Activated B cell treated with CpG ODN at 0.5 μM for 24 hours (primary cell): ENCODE measurements around the gene LRCH4. TPM values are rescaled to one million over a fixed set of nuclear protein-coding genes. Genes with fewer than 3 reads are reported as not detected.

Experiments used
- ATAC-seq: fragments of 200-7000 bp; cut with Tn5 transposase; one replicate; pipeline ENCODE4 v1.10.0; 2021; ENCODE audit warnings: low read depth, mild to moderate bottlenecking, moderate library complexity
- CTCF ChIA-PET: fragments of 350-600 bp; sonication (Branson Sonifier 250); formaldehyde crosslinking; loops from one replicate; lab custom pipeline; 2021; ENCODE audit warnings: antibody characterized with exemption; lab: Charles Lee
- POLR2A ChIA-PET: fragments of 350-600 bp; sonication (Branson Sonifier 250); formaldehyde crosslinking; loops from one replicate; lab custom pipeline; 2021; ENCODE audit warnings: antibody characterized with exemption; lab: Charles Lee
- DNase-seq: peaks from one replicate; pipeline ENCODE4 v3.0.0; 2022
- H3K27ac Mint-ChIP-seq: one replicate; pipeline ENCODE4 v1.8.0; 2020; ENCODE audit warnings: mixed read lengths
- H3K27me3 Mint-ChIP-seq: one replicate; pipeline ENCODE4 v1.8.0; 2021; ENCODE audit warnings: mixed read lengths
- H3K36me3 Mint-ChIP-seq: one replicate; pipeline ENCODE4 v1.8.0; 2021; ENCODE audit warnings: low read depth, mixed read lengths
- H3K4me1 Mint-ChIP-seq: one replicate; pipeline ENCODE4 v1.8.0; 2021; ENCODE audit warnings: mixed read lengths
- H3K4me3 Mint-ChIP-seq: one replicate; pipeline ENCODE4 v1.8.0; 2020; ENCODE audit warnings: mild to moderate bottlenecking, mixed read lengths
- H3K9me3 Mint-ChIP-seq: one replicate; pipeline ENCODE4 v1.8.0; 2020; ENCODE audit warnings: mixed read lengths
- intact Hi-C: fragments of 100-400 bp; cut with micrococcal nuclease; formaldehyde crosslinking; loops from one replicate; pipeline ENCODE4 v1.15.1; 2024
- total RNA-seq: library from RNA; stranded (reverse); gene quantifications from 2 replicates; pipeline ENCODE4 v1.2.3, GENCODE V29; 2022
- TF ChIP-seq, protein P1 (sequence below): fragments of 200-600 bp; IDR thresholded peaks from one replicate; pipeline ENCODE4 v1.8.0; 2022; ENCODE audit warnings: antibody characterized with exemption, mild to moderate bottlenecking

The LRCH4 gene
- total RNA-seq, 1 donor from 2014 or later: 174 TPM

DNA sequence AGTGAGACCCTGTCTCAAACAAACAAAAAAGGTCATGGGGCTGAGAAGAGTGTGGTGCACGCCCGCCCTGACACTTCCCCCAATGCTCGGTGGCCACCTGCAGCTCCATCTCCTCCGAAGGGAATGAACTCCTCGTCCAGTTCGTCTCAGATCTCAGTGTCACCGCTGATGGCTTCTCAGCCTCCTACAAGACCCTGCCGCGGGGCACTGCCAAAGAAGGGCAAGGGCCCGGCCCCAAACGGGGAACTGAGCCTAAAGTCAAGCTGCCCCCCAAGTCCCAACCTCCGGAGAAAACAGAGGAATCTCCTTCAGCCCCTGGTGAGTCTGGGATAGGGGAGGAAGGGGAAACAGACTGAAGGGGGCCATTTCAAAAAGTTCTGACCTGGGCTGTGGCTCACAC is 20.4 kb upstream of the LRCH4 start:
- H3K27ac Mint-ChIP-seq: no peak overlapping the region
- no peaks in the 10 kb centered on the region for H3K27me3 Mint-ChIP-seq
- ATAC-seq: no peak
- POLR2A ChIA-PET: interaction anchor here (0.6 to 4.8 kb wide), 4 partner anchors 21 to 237 kb away, joined by 3 to 32 read pairs (median 4); partner anchors contain the start of genes FBXO24 and LRCH4
- H3K9me3 Mint-ChIP-seq: no peaks in the 10 kb centered on the region
- peaks cover 19% of the 10 kb centered on the region for H3K4me1 Mint-ChIP-seq
- CTCF ChIA-PET: no interaction called here
- TF ChIP-seq, protein P1, sequence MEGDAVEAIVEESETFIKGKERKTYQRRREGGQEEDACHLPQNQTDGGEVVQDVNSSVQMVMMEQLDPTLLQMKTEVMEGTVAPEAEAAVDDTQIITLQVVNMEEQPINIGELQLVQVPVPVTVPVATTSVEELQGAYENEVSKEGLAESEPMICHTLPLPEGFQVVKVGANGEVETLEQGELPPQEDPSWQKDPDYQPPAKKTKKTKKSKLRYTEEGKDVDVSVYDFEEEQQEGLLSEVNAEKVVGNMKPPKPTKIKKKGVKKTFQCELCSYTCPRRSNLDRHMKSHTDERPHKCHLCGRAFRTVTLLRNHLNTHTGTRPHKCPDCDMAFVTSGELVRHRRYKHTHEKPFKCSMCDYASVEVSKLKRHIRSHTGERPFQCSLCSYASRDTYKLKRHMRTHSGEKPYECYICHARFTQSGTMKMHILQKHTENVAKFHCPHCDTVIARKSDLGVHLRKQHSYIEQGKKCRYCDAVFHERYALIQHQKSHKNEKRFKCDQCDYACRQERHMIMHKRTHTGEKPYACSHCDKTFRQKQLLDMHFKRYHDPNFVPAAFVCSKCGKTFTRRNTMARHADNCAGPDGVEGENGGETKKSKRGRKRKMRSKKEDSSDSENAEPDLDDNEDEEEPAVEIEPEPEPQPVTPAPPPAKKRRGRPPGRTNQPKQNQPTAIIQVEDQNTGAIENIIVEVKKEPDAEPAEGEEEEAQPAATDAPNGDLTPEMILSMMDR: no peak
- DNase-seq: no peak
- no peaks in the 10 kb centered on the region for H3K36me3 Mint-ChIP-seq
- intact Hi-C loops: no loop called here
- no peak overlapping the region for H3K4me3 Mint-ChIP-seq

DNA sequence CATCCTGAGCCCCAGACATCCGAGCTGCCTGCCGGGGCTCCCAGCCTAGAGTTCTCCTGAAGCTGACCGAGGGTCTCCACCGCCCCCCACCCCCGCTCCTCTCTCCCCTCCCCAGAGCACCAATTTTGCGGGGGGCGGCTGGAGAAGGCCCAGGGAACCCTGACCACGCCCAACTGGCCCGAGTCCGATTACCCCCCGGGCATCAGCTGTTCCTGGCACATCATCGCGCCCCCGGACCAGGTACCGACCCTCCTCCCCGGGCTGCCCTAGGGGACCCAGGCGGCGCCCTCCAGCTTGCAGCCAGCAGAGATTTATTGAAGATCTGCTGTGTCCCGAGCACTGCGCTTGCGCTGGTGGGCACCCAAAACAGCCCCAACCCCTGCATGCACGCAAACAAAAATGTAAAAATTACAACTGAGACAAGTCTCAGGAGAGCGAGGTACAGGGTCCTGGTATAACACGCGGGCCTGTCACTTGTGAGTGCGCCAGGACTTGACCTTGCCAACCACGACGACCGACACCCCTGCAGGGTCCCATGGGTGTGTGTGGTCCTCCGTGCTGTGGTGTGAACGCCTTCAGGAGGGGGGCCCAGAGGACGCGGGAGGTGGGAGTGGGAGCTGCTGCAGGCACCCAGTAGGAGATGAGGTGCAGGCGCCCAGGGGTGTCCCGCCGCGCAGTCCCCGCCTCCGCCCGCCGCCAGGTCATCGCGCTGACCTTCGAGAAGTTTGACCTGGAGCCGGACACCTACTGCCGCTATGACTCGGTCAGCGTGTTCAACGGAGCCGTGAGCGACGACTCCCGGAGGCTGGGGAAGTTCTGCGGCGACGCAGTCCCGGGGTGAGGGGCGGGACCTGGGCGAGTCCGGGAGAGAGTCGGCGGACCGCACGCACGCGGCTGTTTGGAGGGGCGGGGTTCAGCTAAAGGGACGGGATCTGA is 19.3 kb upstream of the LRCH4 start:
- H3K9me3 Mint-ChIP-seq: no peaks in the 10 kb centered on the region
- TF ChIP-seq, protein P1: no peak
- intact Hi-C loops: loop anchor here (1.0 to 2.0 kb wide), 8 partner anchors 19 to 247 kb away; partner anchors contain the start of genes FBXO24, GNB2, LRCH4 and SLC12A9
- H3K4me3 Mint-ChIP-seq: peak overlapping the region; percentile 85
- DNase-seq (peak; percentile 30), ATAC-seq (peak; percentile 14)
- ChIA-PET CTCF (interaction anchor here (0.7 to 1.2 kb wide), 4 partner anchors 19 to 73 kb away, joined by 3 to 4 read pairs (median 4); partner anchors contain the start of genes FBXO24 and LRCH4), POLR2A (interaction anchor here (0.5 to 4.8 kb wide), 5 partner anchors 20 to 237 kb away, joined by 4 to 32 read pairs (median 5); partner anchors contain the start of genes FBXO24 and LRCH4)
- no peaks in the 10 kb centered on the region for H3K27me3 Mint-ChIP-seq
- no peaks in the 10 kb centered on the region for H3K36me3 Mint-ChIP-seq
- H3K27ac Mint-ChIP-seq: no peak overlapping the region
- peaks cover 19% of the 10 kb centered on the region for H3K4me1 Mint-ChIP-seq

DNA sequence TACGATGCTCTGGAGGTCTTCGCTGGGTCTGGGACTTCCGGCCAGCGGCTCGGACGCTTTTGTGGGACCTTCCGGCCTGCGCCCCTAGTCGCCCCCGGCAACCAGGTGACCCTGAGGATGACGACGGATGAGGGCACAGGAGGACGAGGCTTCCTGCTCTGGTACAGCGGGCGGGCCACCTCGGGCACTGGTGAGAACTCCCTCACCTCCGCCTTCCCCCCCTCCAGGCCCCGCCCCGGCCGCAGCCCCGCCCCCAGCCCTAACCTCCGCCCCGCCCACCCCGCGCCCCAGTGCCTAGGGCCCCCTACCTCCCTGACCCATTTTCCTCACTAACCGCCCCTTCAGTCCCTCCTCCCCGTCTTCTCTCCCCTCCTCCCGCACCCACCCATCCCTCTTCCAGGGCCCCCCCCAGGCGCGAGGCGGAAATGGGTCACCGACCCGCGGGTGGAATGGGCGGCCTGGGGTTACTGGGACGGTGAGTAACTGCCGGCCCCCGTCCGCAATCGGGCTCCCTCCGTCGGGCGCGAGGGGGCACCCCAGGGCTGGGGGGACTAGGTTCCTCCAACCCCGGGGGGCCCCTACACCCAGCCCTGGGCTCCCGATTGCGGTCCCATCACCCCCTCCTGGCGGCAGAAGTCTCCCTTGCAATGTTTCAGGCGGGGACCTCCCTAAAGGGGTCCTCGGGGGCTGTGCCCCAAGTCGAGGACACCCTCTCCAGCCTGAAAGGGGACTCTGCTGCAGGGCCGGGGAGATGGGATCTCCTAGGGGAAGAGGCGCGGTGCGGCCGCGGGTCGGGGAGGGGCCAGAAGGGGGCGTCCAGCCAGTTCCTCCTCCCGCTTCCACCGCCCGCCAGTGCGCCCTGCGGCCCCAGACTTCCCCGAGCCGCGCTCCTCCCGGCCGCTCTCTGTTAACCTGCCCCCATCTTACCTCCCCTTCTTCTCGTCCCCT is 18.4 kb upstream of the LRCH4 start:
- intact Hi-C loops: loop anchor here (1.0 to 2.0 kb wide), 8 partner anchors 18 to 248 kb away; partner anchors contain the start of genes FBXO24, GNB2, LRCH4 and SLC12A9
- Mint-ChIP-seq H3K4me1 (peaks cover 19% of the 10 kb centered on the region), H3K36me3 (no peaks in the 10 kb centered on the region), H3K9me3 (no peaks in the 10 kb centered on the region), H3K27me3 (no peaks in the 10 kb centered on the region), H3K4me3 (peak overlapping the region; percentile 85), H3K27ac (peak overlapping the region; percentile 30)
- peak; percentile 78 for ATAC-seq
- TF ChIP-seq, protein P1: no peak
- CTCF ChIA-PET: interaction anchor here (0.7 to 1.4 kb wide), 5 partner anchors 18 to 101 kb away, joined by 3 to 4 read pairs (median 3); partner anchors contain the start of gene FBXO24
- POLR2A ChIA-PET: interaction anchor here (0.5 to 4.8 kb wide), 7 partner anchors 8 to 102 kb away, joined by 4 to 32 read pairs (median 7); partner anchors contain the start of genes FBXO24, LRCH4, MOSPD3 and POP7
- DNase-seq: peak; percentile 75

DNA sequence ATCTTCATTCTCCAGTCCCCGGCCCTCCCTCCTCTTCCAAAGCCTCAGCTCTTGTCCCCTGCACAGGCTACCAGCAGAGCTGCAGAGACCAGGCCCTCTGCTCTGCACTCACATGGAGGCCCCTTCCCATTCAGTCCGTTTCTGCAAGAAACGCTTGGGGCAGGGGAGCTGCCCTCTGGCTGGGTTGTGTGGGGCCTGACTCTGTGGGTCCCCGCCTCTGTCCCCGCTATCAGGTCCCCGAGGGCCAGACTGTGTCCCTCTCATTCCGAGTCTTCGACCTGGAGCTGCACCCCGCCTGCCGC is 17.7 kb upstream of the LRCH4 start:
- intact Hi-C loops: loop anchor here (1.0 to 2.0 kb wide), 8 partner anchors 17 to 249 kb away; partner anchors contain the start of genes FBXO24, GNB2, LRCH4 and SLC12A9
- H3K4me1 Mint-ChIP-seq: peaks cover 19% of the 10 kb centered on the region
- H3K9me3 Mint-ChIP-seq: no peaks in the 10 kb centered on the region
- ATAC-seq: no peak
- POLR2A ChIA-PET: interaction anchor here (0.6 to 1.6 kb wide), 6 partner anchors 9 to 286 kb away, joined by 3 to 13 read pairs (median 7); partner anchors contain the start of genes FBXO24, LRCH4, MOSPD3 and POP7
- peak overlapping the region; percentile 81 for H3K4me3 Mint-ChIP-seq
- H3K27ac Mint-ChIP-seq: peak overlapping the region; percentile 30
- CTCF ChIA-PET: interaction anchor here (1.1 to 1.4 kb wide), 2 partner anchors 17 to 101 kb away, joined by 3 to 4 read pairs; partner anchors contain the start of gene FBXO24
- DNase-seq: no peak
- no peaks in the 10 kb centered on the region for H3K27me3 Mint-ChIP-seq
- no peaks in the 10 kb centered on the region for H3K36me3 Mint-ChIP-seq
- TF ChIP-seq, protein P1: no peak
